ENCODE measurements around the gene FGF14.

GRCh38 chr13:101673360-101674105 is 728.3 kb downstream of the FGF14 start:
- TF ChIP-seq CTCF (IDR thresholded peaks at IDR 0.05) (no peak), POLR2A (IDR thresholded peaks at IDR 0.05) (no peak)

Data from Peyer's patch (tissue), 4 donors.